GM13976 (cell line): ENCODE data around the gene OR1F1.

Source experiments
- DNase-seq: peaks from one replicate; pipeline ENCODE4 v3.0.0; 2012; ENCODE audit warnings: low spot score
- in situ Hi-C: fragments of 300-500 bp; cut with MboI; formaldehyde crosslinking; loops from one replicate; pipeline ENCODE4 v1.12.0; 2022; ENCODE audit warnings: low sequenced_read_pairs, mixed read lengths, inconsistent platforms; ENCODE audit not compliant: unreplicated experiment
- TF ChIP-seq, protein P1 (sequence below): IDR thresholded peaks from 2 replicates; pipeline ENCODE4 v1.5.1; 2012; ENCODE audit warnings: borderline replicate concordance, mild to moderate bottlenecking; ENCODE audit not compliant: insufficient read depth; ENCODE audit errors: extremely low read depth, missing control alignments, control extremely low read depth

OR1F1 gene

DNA sequence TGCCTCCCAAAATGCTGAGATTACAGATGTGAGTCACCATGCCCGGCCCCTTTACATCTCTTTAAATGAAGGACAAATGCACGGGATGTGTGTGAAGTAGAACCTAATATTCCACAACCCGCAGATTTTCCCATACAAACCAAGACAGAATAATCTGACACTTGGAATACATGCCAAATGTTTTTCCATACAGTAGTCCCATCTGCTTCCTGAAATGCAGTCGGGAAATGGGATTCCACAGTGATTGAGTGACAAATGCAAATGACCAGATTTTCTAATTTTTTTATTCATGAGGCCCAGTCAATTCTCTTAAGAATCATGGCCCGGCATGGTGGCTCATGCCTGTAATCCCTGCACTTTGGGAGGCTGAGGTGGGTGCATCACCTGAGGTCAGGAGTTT, 53.8 kb downstream of the OR1F1 start:
- in situ Hi-C loops = no loop called here
- TF ChIP-seq, protein P1, sequence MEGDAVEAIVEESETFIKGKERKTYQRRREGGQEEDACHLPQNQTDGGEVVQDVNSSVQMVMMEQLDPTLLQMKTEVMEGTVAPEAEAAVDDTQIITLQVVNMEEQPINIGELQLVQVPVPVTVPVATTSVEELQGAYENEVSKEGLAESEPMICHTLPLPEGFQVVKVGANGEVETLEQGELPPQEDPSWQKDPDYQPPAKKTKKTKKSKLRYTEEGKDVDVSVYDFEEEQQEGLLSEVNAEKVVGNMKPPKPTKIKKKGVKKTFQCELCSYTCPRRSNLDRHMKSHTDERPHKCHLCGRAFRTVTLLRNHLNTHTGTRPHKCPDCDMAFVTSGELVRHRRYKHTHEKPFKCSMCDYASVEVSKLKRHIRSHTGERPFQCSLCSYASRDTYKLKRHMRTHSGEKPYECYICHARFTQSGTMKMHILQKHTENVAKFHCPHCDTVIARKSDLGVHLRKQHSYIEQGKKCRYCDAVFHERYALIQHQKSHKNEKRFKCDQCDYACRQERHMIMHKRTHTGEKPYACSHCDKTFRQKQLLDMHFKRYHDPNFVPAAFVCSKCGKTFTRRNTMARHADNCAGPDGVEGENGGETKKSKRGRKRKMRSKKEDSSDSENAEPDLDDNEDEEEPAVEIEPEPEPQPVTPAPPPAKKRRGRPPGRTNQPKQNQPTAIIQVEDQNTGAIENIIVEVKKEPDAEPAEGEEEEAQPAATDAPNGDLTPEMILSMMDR = no peak
- DNase-seq = no peak

DNA sequence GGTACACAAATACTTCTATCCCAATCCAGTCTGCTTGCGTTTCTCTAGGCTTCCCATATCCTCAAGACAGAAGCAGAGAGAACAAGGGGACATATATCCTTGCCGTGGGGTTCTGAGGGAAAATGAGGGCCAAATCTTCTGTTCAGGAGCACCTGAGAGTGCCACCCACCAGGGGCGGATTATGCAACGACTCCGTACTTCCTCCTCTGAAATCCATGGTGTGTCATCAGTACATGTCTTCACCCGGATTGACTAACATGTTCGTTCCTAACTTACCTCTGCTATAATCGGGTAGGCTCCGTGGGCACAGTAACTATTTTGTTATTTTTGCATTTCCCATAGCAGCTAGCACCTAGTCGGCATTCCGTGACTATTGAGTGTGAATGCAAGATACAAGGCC, 54.7 kb downstream of the OR1F1 start:
- TF ChIP-seq, protein P1 = no peak
- no peak for DNase-seq
- in situ Hi-C loops = no loop called here

DNA sequence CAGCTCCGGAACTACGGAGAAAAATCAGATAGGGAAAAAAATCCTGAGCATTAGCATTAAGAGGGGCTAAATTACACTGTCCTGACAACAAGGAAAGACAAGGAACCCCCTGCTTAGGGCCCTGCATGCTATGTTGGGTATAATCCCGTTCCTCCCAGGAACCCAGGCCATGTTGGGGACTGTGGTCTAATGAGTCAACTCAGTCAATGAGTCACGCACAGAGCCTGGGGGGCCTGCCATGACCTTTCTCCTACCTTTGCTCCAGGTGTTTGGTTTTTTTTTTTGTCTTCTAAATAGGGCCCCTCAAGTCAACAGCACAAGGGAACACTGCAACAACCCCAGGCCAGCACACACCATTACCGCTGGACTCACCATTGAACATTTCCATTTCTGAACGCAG, 55.9 kb downstream of the OR1F1 start:
- DNase-seq = no peak
- in situ Hi-C loops = no loop called here
- TF ChIP-seq, protein P1 = no peak

DNA sequence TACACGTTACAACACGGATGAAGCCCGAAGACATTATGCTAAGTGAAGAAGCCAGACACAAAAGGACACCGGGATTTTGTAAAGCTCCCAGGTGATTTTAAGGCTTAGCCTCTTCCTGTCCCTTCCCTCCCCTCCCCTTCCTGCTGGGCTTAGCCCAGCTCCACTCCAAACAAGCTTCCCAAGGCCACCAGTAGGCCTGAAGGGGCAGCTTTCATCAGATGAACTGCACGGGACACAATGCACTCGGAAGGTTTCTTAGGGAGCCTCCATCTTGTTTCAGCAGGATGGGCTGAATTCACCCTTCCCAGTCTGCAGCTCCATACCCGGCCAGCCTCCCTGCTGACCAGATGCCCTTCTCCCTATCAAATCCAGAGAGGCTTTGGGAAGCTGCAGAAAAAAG, 58.0 kb downstream of the OR1F1 start:
- TF ChIP-seq, protein P1 = no peak
- DNase-seq = no peak
- in situ Hi-C loops = no loop called here

DNA sequence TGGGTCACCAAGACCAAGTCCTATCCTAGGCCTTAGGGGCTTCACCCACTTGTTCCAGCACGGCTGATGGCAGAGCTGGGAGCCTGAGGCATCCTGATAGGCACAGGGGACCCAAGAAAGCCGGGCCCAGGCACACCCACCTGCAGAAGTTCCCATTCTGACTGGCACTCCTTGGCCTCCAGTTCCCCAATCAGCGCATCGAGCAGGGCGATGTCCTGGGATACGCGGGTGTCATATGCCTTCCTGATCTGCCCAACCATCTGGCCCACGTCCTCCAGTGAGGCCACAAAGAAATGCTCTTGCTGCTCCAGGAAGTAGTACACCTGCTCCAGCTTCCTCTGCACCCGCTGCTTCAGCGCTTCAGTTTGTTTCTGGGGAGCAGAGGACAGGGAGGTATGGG, 58.9 kb downstream of the OR1F1 start:
- in situ Hi-C loops = no loop called here
- no peak for DNase-seq

DNA sequence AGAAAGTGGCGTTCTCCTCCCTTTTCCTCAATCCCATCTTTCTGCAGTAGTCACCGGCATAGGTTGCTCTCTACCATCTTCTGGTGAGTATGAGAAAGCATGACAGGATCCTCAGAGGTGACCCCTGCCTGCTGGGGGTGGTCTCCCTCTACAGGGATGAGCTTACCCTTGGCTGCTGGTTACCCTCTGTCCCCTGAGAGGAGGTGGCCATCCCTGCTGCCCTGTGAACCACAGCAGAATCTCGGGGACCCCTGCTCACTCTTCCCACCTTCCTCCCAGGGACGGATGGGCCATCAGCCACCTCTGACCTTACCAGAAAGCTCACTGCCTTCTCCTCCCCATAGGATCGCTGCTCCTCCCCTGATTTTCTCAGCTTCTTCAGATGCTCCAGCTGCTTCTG, 60.6 kb downstream of the OR1F1 start:
- TF ChIP-seq, protein P1 = no peak
- no peak for DNase-seq
- in situ Hi-C loops = no loop called here

More for the DNA sequence above, 58.9 kb downstream of the OR1F1 start:
- TF ChIP-seq, protein P1 = no peak

DNA sequence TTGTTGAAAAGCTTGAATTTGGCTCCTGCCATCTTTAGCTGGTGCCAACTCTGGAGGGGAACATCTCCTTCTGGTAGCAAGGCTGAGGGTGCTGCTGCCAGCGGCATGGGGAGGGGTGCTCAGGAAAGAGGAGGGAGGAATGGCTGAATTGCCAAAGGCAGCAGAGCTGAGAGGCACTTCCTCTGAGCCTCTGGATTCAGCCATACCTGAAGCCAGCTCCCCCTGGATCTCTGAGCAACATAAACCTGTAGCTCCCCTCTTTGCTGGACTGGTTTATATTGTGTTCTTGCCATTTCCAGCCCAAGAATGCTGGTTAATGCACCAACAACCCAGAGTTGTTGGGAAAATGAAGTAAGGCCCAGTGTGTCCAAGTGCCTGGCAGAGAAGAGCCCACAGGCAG, 61.0 kb downstream of the OR1F1 start:
- no peak for DNase-seq
- in situ Hi-C loops = no loop called here
- TF ChIP-seq, protein P1 = no peak
